K562 (cell line): ENCODE results near the gene PPP4R1. TPM values are rescaled to one million over a fixed set of nuclear protein-coding genes. Genes with fewer than 3 reads are reported as not detected.

ENCODE experiments used
- ATAC-seq: fragments of 200-7000 bp; cut with Tn5 transposase; 3 replicates; pipeline ENCODE4 v1.9.1; 2020; ENCODE audit warnings: moderate library complexity
- BruUV-seq: library from RNA; stranded (reverse); fragments of 400-500 nt; replicated peaks from 2 replicates; lab custom pipeline; 2021; lab: Mats Ljungman, UMichigan
- CTCF ChIA-PET: fragments of 300-600 bp; formaldehyde crosslinking; extraction: SDS; loops from one replicate; lab custom pipeline; 2021; ENCODE audit warnings: low intra/inter-chr PET ratio; lab: Yijun Ruan, JAX
- POLR2A ChIA-PET: fragments of 300-600, 350-650 bp; sonication (Branson Sonifier 250); formaldehyde crosslinking; extraction: SDS; loops from one replicate; lab custom pipeline; 2021; ENCODE audit warnings: antibody characterized with exemption, inconsistent platforms; lab: Yijun Ruan, JAX
- DNase-seq, 4 experiments: peaks; one replicate each; pipeline versions ENCODE4 v3.0.0 to v3.0.0-alpha.2; 2011 to 2018; ENCODE audit warnings: low spot score in 3 of 4, mixed read lengths in 3 of 4; ENCODE audit errors: extremely low read depth in 1 of 4
- FAIRE-seq: peaks from 2 replicates; lab custom pipeline; 2011; peaks lifted over from hg19 to GRCh38; lab: Jason Lieb, UNC
- H2AFZ ChIP-seq: 2 replicates; pipeline ENCODE4 v1.6.0; 2011; ENCODE audit warnings: low read depth, low read length, control low read depth, inconsistent platforms
- H3K27ac ChIP-seq: fragments of 200-600 bp; 3 replicates; pipeline ENCODE4 v1.8.0; 2011; ENCODE audit warnings: low read depth, mild to moderate bottlenecking, control low read depth, inconsistent platforms, low read length, moderate library complexity, mixed read lengths; ENCODE audit errors: extremely low read depth
- H3K27me3 ChIP-seq, 2 experiments: fragments of 300-600 bp in 1 of 2; 2 replicates in 1 of 2; 3 replicates in 1 of 2; pipeline versions ENCODE4 v1.6.0 to v1.8.0; 2011; ENCODE audit warnings: inconsistent platforms in 2 of 2, low read length in 2 of 2, mild to moderate bottlenecking in 1 of 2, mixed read lengths in 1 of 2, moderate library complexity in 1 of 2; ENCODE audit not compliant: control insufficient read depth in 2 of 2, insufficient read depth in 2 of 2
- H3K36me3 ChIP-seq: fragments of 300-600 bp; 3 replicates; pipeline ENCODE4 v1.8.0; 2011; ENCODE audit warnings: mild to moderate bottlenecking, low read length, inconsistent platforms; ENCODE audit not compliant: control insufficient read depth, insufficient read depth
- H3K4me1 ChIP-seq, 2 experiments: fragments of 200-600 bp in 1 of 2; replicated peaks in 1 of 2; 2 replicates in 1 of 2; 3 replicates in 1 of 2; pipeline versions ENCODE4 v1.5.1 to v1.8.0; 2011; ENCODE audit warnings: inconsistent platforms in 2 of 2, low read length in 2 of 2, mild to moderate bottlenecking in 1 of 2, mixed read lengths in 1 of 2, moderate library complexity in 1 of 2; ENCODE audit not compliant: control insufficient read depth in 2 of 2, insufficient read depth in 2 of 2
- H3K4me2 ChIP-seq: 2 replicates; pipeline ENCODE4 v1.6.1; 2011; ENCODE audit warnings: low read length, control low read depth, inconsistent platforms, mixed read lengths; ENCODE audit not compliant: insufficient read depth
- H3K4me3 ChIP-seq: fragments of 200-600 bp; sonication (generic), shearing (Covaris generic); 2 replicates; pipeline ENCODE4 v1.5.1; 2016; ENCODE audit warnings: control low read depth, inconsistent platforms
- H3K79me2 ChIP-seq: fragments of 200-600 bp; 3 replicates; pipeline ENCODE4 v1.8.0; 2011; ENCODE audit warnings: low read length, inconsistent platforms; ENCODE audit not compliant: control insufficient read depth, insufficient read depth
- H3K9ac ChIP-seq, 2 experiments: 2 replicates each; pipeline versions ENCODE4 v1.6.0 to v1.6.1; 2011; ENCODE audit warnings: low read depth in 2 of 2, low read length in 2 of 2, control low read depth in 1 of 2, inconsistent platforms in 1 of 2, mild to moderate bottlenecking in 1 of 2, mixed read lengths in 1 of 2; ENCODE audit not compliant: insufficient read depth in 1 of 2
- H3K9me1 ChIP-seq: one replicate; pipeline ENCODE4 v1.6.0; 2011; ENCODE audit warnings: inconsistent platforms, mild to moderate bottlenecking, low read length, moderate library complexity; ENCODE audit not compliant: control insufficient read depth, insufficient read depth
- H3K9me3 ChIP-seq: replicated peaks from 2 replicates; pipeline ENCODE4 v1.5.1; 2011; ENCODE audit warnings: low read depth, low read length, inconsistent platforms; ENCODE audit not compliant: control insufficient read depth, insufficient read depth
- H4K20me1 ChIP-seq: replicated peaks from 2 replicates; pipeline ENCODE4 v1.6.1; 2011; ENCODE audit warnings: low read length, inconsistent platforms, mixed read lengths; ENCODE audit not compliant: control insufficient read depth, insufficient read depth
- E2F3 ChIP-seq: fragments of 250-450 bp; sonication (Bioruptor Pico); IDR thresholded peaks from 2 replicates; pipeline ENCODE4 v1.4.0; 2020; ENCODE audit warnings: mild to moderate bottlenecking
- FOXM1 ChIP-seq, 2 experiments: fragments of 450-650 bp in 1 of 2; sonication (generic) in 1 of 2; formaldehyde crosslinking in 1 of 2; IDR thresholded peaks; 2 replicates each; pipeline versions ENCODE4 v1.6.1 to v1.9.0; 2017 to 2022; ENCODE audit warnings: low read depth in 2 of 2, mild to moderate bottlenecking in 2 of 2, missing genetic modification reagents in 1 of 2, moderate library complexity in 1 of 2
- HDAC3 ChIP-seq: fragments of 450-650 bp; IDR thresholded peaks from 2 replicates; pipeline ENCODE4 v1.6.1; 2018; ENCODE audit warnings: borderline replicate concordance, mild to moderate bottlenecking, moderate library complexity; ENCODE audit not compliant: partially characterized antibody
- MAFK ChIP-seq: IDR thresholded peaks from 2 replicates; pipeline ENCODE4 v1.6.1; 2011; ENCODE audit warnings: low read length, improper control_type of control experiment
- PML ChIP-seq: IDR thresholded peaks from 2 replicates; pipeline ENCODE4 v1.6.1; 2012; ENCODE audit warnings: low read length, inconsistent platforms
- POLR3G ChIP-seq: IDR thresholded peaks from 2 replicates; pipeline ENCODE4 v1.6.1; 2011; ENCODE audit not compliant: insufficient read length, insufficient replicate concordance; ENCODE audit errors: extremely low read depth
- PURB ChIP-seq: sonication (generic); formaldehyde crosslinking; IDR thresholded peaks from 2 replicates; pipeline ENCODE4 v1.9.0; 2021; ENCODE audit warnings: low read depth, mild to moderate bottlenecking, missing genetic modification reagents
- RB1 ChIP-seq: fragments of 450-650 bp; IDR thresholded peaks from 2 replicates; pipeline ENCODE4 v1.6.1; 2017; ENCODE audit warnings: low read depth, mild to moderate bottlenecking
- TBL1XR1 ChIP-seq, 2 experiments: IDR thresholded peaks; 2 replicates each; pipeline ENCODE4 v1.6.1; 2012; ENCODE audit warnings: improper control_type of control experiment in 2 of 2, low read length in 2 of 2, mild to moderate bottlenecking in 1 of 2
- ZC3H4 ChIP-seq: sonication (generic); formaldehyde crosslinking; IDR thresholded peaks from 2 replicates; pipeline ENCODE4 v1.9.0; 2021; ENCODE audit warnings: missing genetic modification reagents, borderline replicate concordance
- ZNF263 ChIP-seq: sonication (generic); formaldehyde crosslinking; IDR thresholded peaks from 2 replicates; pipeline ENCODE4 v1.8.0; 2022; ENCODE audit warnings: mild to moderate bottlenecking, missing genetic modification reagents, borderline replicate concordance
- ZZZ3 ChIP-seq: fragments of 450-650 bp; IDR thresholded peaks from 2 replicates; pipeline ENCODE4 v1.6.1; 2016; ENCODE audit warnings: antibody characterized with exemption, mild to moderate bottlenecking, moderate library complexity
- WGBS: fragments of 100-300 bp; shearing (Covaris generic); methylation state at CpG from one replicate; pipeline ENCODE4 v1.1.6; 2016; ENCODE audit warnings: low coverage, mixed read lengths; ENCODE audit not compliant: insufficient coverage; ENCODE audit errors: missing lambda C conversion rate; 5-methylcytosine and 5-hydroxymethylcytosine counted together
- in situ Hi-C: fragments of 300-500 bp; cut with MboI; formaldehyde crosslinking; loops from 4 replicates; pipeline ENCODE4 v1.15.0; 2018; ENCODE audit warnings: inconsistent platforms, mixed read lengths
- intact Hi-C: fragments of 100-400 bp; cut with micrococcal nuclease; formaldehyde crosslinking; loops from 2 replicates; pipeline ENCODE4 v1.14.2; 2022
- polyA plus RNA-seq, 8 experiments: library from polyadenylated mRNA; depleted of rRNA in 4 of 8; stranded (reverse) in 5 of 8; unstranded in 3 of 8; fragments of >200 nt; fragmentation: Nextera tagmentation in 2 of 8; fragmentation: Illumina TruSeq in 1 of 8; extraction: Ambion mirVana in 2 of 8; extraction: Trizol in 1 of 8; gene quantifications; 2 replicates each; pipeline versions ENCODE4 v1.2.1 to v1.2.3, GENCODE V29; 2011 to 2014; ENCODE audit warnings: inconsistent platforms in 1 of 8, missing spikeins in 1 of 8
- total RNA-seq, 7 experiments: library from RNA; depleted of rRNA in 6 of 7; stranded (reverse); fragments of >200 nt in 6 of 7; fragmentation: Illumina TruSeq in 2 of 7; extraction: Trizol in 2 of 7; gene quantifications; 2 replicates each; pipeline versions ENCODE4 v1.2.1 to v1.2.3, GENCODE V29; 2011 to 2021; ENCODE audit warnings: low replicate concordance in 1 of 7
- TF ChIP-seq, protein P1 (sequence below): sonication (generic); formaldehyde crosslinking; IDR thresholded peaks from 2 replicates; pipeline ENCODE4 v1.8.0; 2022; ENCODE audit warnings: mild to moderate bottlenecking, low read depth, missing genetic modification reagents
- TF ChIP-seq, protein P2 (sequence below): sonication (generic); formaldehyde crosslinking; IDR thresholded peaks from 2 replicates; pipeline ENCODE4 v1.8.1; 2023; ENCODE audit warnings: mild to moderate bottlenecking, missing genetic modification reagents
- TF ChIP-seq, protein P3 (sequence below): fragments of 250-450 bp; sonication (Bioruptor Pico); IDR thresholded peaks from 2 replicates; pipeline ENCODE4 v1.5.0; 2020; ENCODE audit warnings: mild to moderate bottlenecking
- TF ChIP-seq, protein P4 (sequence below): fragments of 250-450 bp; sonication (Bioruptor Pico); IDR thresholded peaks from 2 replicates; pipeline ENCODE4 v1.8.0; 2021; ENCODE audit warnings: mild to moderate bottlenecking, moderate library complexity

The PPP4R1 gene
- total and polyA plus RNA-seq, 9 of the 15 experiments (the other 6 are each of a cell fraction or from before 2014, with no cell fraction given): 23.5 to 136 (median 84.5) TPM

DNA sequence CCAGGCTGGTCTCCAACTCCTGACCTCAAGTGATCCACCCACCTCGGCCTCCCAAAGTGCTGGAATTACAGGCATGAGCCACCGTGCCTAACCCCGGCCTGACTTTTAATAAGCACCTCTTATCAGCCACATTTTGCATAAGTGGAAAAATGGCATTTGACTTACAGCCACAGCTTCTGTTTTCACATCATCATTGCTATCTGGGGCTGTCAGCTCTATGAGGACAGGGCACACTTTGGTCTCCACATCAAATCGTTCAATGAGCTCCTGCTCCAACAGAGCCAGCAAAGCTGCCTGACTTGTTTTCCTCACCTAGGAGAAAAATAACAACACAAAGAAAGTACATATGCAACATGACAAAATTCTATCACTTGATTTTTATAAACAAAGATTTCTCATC is 26.4 kb downstream of the PPP4R1 start (continued):
- TF ChIP-seq, protein P1, sequence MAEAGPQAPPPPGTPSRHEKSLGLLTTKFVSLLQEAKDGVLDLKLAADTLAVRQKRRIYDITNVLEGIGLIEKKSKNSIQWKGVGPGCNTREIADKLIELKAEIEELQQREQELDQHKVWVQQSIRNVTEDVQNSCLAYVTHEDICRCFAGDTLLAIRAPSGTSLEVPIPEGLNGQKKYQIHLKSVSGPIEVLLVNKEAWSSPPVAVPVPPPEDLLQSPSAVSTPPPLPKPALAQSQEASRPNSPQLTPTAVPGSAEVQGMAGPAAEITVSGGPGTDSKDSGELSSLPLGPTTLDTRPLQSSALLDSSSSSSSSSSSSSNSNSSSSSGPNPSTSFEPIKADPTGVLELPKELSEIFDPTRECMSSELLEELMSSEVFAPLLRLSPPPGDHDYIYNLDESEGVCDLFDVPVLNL (CRISPR knock-in tag): no peak
- TF ChIP-seq ZNF263 (CRISPR knock-in tag): no peak
- no peak for TF ChIP-seq TBL1XR1 (IDR thresholded peaks at IDR 0.05; ENCODE audit: low read length in 2 of 2)
- TF ChIP-seq FOXM1 (IDR thresholded peaks at IDR 0.05; ENCODE audit: low read depth): no peak
- TF ChIP-seq FOXM1 (CRISPR knock-in tag; IDR thresholded peaks at IDR 0.05; ENCODE audit: low read depth): no peak
- no peak for TF ChIP-seq E2F3 (CRISPR knock-in tag)

DNA sequence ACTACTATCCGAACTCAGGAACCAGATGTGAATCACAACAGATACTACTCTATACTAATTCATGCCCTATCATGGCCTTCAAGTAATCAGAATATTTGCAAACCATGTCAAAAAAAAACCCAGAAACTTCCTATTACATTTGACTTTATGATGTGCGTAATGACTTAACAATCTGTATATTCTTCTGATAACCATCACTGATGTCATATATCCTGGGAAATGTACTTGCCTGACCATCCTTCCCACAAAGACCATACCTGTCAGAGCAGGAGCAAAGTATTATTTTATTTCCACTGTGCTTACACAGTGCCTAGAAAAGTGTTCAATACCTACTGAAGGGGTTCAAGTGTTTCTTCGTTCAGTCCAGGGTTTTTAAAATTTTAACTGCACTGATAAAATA is 27.5 kb downstream of the PPP4R1 start:
- Histone ChIP-seq H3K4me2 (no peak overlapping the region), H3K9me1 (no peaks in the 10 kb centered on the region), H3K4me3 (no peak overlapping the region), H3K36me3 (peaks cover 81% of the 10 kb centered on the region), H3K27me3 (no peaks in the 10 kb centered on the region), H2AFZ (no peak overlapping the region), H3K4me1 (no peaks in the 10 kb centered on the region), H3K9me3 (no peaks in the 10 kb centered on the region), H3K79me2 (peaks cover 9% of the 10 kb centered on the region; the same call in 1 of the 3 replicates), H3K9ac (no peak overlapping the region), H4K20me1 (no peaks in the 10 kb centered on the region), H3K27ac (no peak overlapping the region)
- intact Hi-C loops (no loop called here), in situ Hi-C loops (no loop called here)
- CTCF ChIA-PET: no interaction called here
- no TSS peak for BruUV-seq
- DNase-seq (no peak), FAIRE-seq (no peak), ATAC-seq (no peak)
- 93% methylated on average over 3 of the region's 3 CpGs for WGBS
- POLR2A ChIA-PET: no interaction called here
- no peak for TF ChIP-seq MAFK
- no peak for TF ChIP-seq POLR3G
- TF ChIP-seq, protein P2, sequence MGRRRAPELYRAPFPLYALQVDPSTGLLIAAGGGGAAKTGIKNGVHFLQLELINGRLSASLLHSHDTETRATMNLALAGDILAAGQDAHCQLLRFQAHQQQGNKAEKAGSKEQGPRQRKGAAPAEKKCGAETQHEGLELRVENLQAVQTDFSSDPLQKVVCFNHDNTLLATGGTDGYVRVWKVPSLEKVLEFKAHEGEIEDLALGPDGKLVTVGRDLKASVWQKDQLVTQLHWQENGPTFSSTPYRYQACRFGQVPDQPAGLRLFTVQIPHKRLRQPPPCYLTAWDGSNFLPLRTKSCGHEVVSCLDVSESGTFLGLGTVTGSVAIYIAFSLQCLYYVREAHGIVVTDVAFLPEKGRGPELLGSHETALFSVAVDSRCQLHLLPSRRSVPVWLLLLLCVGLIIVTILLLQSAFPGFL (CRISPR knock-in tag): no peak
- no peak for TF ChIP-seq PML
- TF ChIP-seq HDAC3: no peak
- TF ChIP-seq PURB (CRISPR knock-in tag): no peak
- TF ChIP-seq RB1: no peak
- TF ChIP-seq, protein P3, sequence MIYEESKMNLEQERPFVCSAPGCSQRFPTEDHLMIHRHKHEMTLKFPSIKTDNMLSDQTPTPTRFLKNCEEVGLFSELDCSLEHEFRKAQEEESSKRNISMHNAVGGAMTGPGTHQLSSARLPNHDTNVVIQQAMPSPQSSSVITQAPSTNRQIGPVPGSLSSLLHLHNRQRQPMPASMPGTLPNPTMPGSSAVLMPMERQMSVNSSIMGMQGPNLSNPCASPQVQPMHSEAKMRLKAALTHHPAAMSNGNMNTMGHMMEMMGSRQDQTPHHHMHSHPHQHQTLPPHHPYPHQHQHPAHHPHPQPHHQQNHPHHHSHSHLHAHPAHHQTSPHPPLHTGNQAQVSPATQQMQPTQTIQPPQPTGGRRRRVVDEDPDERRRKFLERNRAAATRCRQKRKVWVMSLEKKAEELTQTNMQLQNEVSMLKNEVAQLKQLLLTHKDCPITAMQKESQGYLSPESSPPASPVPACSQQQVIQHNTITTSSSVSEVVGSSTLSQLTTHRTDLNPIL (CRISPR knock-in tag): no peak
- TF ChIP-seq, protein P4, sequence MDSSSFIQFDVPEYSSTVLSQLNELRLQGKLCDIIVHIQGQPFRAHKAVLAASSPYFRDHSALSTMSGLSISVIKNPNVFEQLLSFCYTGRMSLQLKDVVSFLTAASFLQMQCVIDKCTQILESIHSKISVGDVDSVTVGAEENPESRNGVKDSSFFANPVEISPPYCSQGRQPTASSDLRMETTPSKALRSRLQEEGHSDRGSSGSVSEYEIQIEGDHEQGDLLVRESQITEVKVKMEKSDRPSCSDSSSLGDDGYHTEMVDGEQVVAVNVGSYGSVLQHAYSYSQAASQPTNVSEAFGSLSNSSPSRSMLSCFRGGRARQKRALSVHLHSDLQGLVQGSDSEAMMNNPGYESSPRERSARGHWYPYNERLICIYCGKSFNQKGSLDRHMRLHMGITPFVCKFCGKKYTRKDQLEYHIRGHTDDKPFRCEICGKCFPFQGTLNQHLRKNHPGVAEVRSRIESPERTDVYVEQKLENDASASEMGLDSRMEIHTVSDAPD (CRISPR knock-in tag): no peak
- no peak for TF ChIP-seq ZZZ3
- no peak for TF ChIP-seq ZC3H4 (CRISPR knock-in tag)
